HG03469 (cell line): Measurements from ENCODE around the gene THADA.
A peak's percentile ranks its signal among the peaks of the same experiment; 100 is the strongest.

Experiments used
- ATAC-seq: cut with Tn5 transposase; IDR thresholded peaks from one replicate; pipeline ENCODE4 v1.9.1; 2021; ENCODE audit warnings: mild to moderate bottlenecking, moderate library complexity, moderate number of reproducible peaks; ENCODE audit not compliant: unreplicated experiment

The THADA gene

DNA sequence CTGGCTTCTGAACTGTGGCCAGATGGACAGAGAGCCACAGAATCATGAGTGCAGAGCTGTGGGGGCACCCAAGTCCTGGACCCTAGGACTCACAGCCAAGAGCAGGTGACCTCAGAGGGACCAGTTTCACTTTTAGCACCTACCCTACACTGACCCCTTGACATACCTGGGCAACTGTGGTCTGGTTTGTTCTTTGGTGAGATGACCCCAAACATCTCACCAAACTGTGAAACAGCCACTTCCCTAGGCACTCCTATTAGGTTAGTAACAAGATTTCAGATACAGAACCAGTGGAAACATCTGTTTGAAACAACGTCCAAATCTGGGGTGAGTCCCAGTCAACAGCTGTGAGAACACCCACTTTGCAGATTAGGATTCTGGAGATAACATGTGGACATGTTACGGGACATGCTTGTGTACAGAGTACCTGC is 367.5 kb downstream of the THADA start:
- no peak for ATAC-seq

DNA sequence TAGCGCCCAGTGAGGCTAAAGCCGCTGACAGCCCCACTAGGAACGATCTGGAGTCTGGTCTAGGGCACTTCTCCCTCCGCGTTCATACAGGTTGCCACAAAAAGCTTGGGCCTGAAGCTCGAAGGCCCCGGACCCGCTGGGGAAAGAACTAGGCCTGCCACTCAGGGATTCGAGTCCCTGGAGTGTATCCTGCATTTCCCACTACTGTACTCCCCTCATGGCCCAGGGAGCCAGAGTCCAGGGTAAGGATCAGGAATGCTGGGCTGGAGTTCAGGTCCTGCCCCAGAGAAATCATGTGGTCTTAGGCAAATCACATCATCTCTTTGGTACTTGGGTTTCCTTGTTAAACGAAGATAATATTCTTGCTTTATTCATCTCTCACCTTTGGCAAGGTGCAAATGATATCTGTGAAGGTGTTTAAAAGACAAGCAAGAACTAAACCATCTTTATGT is 368.0 kb downstream of the THADA start:
- ATAC-seq, result no peak

DNA sequence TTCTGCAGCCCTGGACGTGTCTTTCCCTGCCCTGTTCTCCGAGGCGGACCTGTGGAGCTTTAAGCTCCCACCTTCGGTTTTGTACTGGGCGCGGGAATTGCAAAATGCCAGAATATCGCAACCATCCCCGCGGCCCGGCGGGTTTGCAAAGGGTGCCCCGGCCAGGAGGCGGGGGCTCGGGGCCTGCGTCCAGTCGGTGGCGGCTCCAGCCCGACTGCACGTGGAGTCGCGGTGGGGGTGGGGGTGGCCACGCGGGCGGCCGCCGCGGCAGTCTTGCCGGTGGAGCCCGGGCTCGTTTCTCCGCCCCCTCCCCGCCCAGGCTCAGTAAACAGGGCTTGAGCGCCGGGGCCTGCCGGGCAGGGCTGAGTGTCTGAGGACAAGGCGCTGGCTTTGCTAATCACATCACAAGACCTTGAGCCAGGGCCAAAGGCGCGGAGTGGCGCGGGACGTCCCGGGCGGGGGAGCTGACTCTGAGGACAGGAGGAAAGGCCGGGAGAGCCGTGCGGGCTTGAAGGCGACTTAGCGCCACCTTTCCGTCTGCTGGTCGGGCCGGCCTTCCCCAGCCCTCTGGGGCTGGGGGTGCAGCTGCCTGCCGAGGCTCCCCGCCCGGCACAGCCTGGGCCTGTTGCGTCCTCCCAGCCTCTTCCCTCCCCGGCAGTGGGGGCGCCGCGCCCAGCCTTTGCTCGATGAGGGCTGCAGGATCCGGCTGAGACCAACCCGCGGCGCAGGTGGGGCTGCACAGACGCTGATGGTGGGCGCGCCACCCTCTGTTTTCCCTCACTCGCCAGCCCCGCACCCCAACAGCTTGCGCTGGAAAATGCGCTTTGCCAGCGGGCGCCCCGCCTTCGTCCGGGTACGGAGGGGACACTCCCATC is 368.6 kb downstream of the THADA start:
- ATAC-seq, result no peak

DNA sequence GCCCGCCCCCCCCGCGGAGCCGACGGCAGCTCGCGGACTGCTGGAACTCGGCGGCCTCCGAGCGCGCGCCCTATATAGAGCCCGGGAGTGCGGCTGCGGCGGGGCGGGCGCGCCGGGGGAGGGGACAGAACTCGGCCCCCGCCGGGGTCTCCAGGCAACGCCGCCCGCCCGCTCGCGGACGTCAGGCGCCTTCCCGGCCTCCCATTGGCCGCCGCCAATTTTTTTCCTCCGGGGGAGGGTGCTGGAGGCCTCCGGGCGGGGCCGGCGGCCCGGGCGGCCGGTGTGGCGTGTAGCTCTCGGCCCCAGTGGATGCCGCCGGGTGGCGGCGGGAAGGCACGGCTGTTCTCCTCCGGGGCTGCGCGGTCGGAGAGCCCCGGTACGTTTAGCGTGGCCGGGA is 369.3 kb downstream of the THADA start, which contains the start of gene ZFP36L2:
Gene ZFP36L2, minus strand, starts transcription at position 49 of the 397 bp plus-strand sequence. CDS start 291 bp downstream, outside the sequence.
- ATAC-seq, result peak; percentile 40

DNA sequence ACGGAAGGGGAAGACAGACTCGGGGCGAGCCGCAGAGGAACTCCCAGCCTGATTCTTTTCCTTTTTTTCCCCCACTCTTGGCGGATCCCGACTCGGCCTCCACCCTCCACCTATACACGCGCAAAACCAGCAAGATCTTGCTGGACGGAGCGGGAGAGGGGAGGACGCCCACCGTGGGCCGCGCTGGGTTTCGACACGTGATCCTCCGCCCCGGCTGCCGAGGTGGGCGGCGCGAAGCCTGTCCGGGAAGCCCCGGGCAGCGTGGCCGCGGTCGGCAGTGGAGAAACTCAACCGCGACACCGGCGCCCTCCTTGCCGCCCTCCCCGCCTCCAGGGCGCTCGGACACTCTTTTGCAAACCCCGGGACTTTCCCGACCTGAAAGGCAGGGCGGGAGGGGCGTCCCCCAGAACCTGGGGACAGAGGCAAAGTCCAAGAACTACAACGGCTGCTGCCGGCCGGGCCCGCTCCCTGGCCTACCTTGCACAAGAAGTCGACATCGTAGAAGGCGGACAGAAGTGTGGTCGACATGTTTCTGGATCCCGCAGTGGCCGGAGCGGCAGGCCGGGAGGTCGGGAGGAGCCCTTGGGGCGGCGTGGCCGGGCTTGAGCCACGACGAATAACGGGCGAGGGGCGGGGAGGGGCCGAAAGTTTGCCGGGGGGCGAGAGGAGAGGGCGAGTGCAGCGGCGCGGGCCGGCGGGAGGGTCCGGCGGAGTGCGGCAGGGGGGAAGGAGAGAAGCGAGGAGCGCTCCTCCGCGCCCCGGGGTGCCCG is 369.9 kb downstream of the THADA start:
- ATAC-seq, result peak; percentile 10

DNA sequence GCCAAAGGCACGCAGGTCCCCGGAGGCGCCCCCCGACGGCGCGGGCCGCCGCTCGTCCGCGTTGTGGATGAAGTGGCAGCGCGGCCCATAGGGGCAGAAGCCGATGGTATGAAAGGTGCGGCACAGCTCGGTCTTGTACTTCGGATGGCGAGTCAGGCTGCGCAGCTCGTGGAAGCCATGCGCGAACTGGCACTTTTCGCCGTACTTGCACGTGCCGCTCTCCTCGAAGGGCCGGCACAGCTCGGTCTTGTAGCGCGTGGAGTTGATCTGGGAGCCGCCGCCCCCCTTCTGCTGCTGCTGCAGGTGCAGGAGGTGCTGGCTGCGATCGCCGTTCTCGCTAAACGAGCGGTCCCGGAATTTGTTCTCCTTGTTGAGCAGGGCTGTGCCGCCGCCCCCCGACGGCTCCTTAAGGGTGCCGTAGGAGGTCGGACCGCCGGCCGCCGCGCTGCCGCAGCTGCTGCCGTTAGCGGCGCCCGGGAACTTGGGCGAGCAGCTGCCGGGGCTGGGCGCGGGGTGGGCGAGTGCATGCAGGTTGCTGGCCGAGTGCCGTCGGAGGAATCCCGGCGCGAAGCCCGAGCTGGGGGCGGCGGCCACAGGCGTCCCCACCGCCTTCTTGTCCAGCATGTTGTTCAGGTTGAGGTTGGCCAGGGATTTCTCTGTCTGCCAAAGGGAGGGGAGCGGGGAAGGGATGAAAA is 370.6 kb downstream of the THADA start:
- ATAC-seq, result no peak

DNA sequence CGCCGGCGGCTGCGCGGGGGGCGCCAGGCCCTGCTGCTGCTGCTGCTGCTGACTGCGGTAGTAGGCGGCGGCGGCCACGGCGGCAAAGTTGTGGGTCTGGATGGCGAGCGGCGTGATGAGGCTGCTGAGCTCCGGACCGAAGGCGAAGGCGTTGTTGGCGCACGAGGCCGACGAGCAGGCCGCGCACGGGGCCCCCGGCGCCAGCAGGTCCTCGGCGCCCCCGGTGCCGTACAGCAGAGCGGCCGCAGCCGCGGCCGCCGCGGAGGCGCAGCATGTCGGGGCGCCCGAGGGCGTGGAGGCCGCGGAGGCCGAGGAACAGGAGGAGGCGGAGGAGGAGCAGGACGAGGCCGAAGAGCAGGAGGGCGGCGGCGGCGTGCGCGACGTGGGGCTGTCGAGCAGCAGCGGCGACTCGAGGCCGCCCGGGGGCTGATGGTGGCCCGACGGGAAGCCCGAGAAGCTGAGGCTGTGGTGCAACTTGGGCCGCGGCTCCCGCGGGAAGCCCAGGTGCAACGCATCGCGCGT is 371.2 kb downstream of the THADA start:
- ATAC-seq, result no peak

DNA sequence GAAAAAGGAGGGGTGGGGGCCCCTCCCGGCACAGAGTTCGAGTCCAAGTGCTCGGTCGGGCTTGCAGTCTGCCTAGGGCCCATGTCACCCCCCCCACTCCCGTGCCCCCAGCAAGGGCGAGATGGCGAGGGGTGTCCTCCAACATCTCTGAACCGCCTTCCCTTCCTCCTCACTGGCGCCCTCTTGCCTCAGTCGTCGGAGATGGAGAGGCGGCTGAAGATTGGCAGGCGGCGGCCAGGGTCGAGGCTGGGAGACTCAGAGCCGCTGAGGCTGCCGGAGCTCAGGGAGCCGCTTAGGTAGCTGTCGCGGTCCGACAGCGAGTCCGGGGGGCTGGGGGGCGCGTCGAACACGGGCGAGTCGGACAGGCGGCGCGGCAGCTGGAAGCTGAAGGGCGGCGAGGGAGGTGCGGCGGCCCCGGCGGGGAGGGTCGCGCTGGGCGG is 371.7 kb downstream of the THADA start:
- no peak for ATAC-seq

DNA sequence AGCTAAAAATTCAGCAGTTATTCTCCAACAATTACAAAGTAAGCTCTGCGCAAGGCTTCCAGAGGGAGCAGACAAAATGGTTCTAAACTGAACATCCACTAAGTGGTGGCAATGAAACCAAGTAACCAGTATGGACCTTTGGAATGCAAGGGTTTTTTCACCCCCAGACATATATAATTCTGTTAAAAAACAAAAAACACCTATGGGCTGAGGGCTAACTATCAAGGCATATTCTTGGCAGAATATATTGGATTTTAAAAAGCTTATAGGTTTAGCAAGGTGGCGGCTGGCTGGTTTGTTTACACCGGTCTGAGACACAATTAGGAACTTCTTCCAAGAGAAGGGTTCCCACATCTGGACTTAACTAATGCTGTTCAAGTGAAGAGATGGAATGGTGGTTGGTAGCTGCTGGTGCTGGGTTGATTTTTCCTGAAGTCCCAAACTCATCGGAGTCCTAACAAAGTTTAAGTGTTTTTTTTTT is 372.3 kb downstream of the THADA start:
- ATAC-seq, result no peak

DNA sequence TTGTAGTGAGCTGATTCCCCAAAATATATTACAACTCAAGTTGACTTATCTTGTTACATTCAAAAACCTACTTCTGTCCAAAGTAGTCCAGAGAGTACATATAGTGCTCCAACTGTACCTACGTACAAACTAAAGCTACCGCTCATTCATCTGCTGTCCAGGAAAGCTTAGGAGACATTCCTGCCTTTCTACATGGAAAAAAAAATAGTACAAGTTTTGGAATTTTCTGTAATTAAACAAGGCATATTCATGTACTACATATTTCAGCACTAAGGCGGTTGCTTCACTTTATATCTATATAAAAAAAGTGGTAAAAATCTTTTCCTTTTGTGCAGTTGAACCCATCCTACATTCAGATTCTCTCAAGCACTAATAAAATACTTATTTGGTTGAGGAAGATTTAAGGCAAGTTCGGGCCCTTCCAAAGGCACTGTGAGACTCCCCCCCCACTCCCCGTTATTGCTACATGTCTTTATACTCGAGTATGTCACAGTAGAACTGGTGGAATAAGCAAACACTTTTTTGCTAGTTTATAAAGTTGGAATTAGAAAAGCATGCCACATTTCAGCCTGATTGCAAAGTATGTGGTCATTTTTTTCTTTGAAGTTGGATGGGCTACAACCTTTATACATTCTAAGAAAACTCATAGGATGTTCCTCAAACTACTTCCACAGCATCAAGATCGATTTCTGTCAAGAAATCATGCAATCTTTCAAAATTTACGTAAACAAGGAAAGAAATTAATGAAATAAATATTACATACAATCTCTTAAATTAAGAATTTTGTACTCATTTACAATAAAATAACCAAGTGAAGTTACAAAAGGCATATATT is 373.1 kb downstream of the THADA start:
- ATAC-seq, result no peak

DNA sequence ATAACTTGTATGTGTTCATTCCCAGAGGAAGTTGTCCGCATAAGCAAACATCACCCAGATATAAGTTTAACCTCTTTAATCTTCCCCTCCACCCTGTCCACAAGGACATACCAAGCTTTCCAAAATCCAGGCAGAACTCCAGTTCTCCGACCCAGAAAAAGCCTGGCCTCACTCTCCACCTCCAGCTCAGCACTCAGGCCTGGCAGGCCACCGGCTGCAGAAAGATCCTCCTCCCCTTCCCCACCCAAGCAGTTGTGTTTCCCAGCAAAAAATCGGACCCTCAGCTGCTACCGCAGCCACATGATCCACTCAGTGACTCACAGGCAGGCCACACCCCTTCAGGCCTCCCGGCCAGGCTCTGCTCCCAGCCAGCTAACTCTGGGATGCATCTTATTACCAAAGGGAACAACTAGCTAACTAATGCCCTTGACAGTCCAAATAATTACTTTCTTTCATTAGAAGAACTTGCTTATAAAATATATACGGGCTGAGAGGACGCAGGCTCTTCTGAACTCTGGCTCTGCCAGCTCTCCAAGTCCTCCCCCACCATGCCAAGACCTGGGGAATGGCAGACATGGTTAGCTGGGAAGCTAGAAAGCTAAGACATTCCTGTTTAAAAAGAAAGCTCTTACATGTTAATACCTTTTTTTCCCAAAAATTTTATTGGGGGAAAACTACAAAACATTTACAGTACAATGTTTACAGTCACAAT is 373.9 kb downstream of the THADA start:
- ATAC-seq, result no peak

DNA sequence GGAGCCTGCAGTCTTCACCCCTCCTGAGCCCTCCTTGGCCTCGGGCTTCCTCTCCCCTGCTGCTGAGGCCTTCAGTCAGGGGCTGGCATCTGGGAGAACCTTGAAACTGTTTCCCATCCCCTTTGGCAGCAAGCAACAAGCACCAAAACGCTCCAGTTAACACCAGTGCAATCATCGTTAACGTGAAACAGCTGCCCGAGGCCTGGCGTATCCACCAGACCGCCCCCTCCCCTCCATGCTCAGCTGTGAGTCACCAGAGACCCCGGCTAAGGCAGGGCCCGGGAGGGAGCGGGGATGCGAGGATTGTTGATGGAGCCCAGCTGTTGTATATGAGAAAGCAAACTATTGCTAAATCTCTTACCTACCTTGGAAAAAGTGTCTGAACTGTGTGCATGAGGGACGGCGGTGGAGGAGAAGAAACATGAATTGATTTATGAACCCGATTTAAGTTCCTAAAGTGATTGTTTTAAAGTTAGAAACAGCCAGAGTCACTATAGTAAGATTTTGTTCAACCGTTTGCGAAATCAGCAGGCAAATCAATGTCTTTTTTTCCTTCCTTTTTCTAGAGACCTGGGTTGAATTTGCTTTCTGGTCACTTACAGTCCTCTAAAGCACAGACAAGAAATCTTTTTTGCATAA is 374.6 kb downstream of the THADA start:
- ATAC-seq, result no peak

DNA sequence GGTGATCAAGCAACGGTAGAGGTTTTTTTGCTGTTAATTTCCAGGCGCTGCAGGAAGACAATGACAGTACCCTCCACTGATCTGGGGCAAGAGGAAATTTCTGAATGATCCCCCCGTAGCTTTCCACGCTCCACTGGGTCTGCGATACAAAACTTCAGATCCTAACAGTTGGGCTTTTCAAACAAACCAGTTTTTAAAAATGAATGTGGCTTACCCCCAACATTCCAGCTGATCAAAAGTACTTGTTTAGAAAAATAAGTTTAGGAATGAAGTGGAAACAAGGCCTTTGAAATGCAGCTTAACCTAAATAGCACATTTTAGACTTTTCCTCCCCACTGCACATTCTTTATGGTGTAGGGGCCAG is 375.1 kb downstream of the THADA start:
- no peak for ATAC-seq

DNA sequence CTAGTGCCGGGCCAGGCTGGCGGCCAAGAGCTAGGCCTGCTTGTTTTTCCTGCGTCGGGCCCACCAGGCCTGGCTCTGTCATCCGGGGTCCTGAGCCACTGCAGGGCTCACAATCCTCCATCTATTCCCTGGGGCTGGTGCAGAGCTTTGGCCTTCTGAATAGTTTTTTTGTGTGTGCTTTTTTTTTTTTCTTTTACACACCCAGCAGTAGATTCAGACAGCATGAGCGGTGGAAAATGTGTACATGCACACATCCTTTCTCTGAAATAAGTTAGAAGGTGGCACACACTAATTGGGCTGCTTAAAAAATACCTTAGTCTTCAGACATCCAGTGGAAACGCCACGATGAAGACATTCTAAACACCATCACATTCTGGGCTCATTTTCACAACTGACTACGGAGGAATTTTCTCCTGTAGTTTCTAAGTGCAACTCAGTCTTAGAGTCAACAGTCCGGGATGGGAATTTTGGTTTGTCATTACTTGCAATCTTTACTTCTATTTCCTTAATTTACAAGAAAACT is 375.5 kb downstream of the THADA start:
- no peak for ATAC-seq

DNA sequence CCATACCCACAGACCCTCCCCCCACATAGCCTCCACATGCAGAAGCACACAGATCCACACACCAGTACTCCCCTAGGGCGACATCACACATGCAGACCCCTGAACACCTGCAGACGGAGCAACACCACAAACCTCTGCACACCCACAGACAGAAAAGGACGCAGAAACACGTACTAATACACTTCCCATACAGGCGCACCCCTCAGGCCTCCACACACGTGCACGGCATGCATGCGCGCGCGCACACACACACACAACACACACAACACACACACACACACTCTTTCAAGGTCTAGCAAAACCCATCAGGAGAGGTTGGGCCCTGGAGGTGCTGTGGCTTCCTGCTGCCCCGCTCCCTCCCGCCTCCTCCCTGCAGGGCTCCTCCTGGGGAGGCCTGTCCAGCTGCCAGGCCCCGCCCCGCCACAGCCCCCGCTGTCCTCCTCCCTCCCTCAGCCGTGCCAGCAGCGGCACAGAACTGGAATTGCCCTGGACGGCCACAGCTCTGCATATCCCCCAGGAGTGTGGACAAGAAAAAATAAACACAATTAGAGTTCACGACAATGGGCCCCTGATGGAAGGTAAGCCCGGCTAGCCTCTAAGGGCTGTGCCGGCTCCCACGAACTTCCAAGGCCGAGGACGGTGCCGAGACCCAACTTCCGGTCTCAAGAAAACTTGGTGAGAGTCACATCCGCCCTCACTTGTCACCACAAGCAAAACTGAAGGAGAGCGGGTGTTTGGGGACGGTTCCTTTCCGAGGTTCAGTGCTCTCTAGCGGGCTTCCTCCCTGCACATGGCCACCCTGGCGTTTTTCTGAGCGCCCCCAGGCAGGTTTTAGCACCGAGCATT is 376.2 kb downstream of the THADA start:
- peak; percentile 24 for ATAC-seq

DNA sequence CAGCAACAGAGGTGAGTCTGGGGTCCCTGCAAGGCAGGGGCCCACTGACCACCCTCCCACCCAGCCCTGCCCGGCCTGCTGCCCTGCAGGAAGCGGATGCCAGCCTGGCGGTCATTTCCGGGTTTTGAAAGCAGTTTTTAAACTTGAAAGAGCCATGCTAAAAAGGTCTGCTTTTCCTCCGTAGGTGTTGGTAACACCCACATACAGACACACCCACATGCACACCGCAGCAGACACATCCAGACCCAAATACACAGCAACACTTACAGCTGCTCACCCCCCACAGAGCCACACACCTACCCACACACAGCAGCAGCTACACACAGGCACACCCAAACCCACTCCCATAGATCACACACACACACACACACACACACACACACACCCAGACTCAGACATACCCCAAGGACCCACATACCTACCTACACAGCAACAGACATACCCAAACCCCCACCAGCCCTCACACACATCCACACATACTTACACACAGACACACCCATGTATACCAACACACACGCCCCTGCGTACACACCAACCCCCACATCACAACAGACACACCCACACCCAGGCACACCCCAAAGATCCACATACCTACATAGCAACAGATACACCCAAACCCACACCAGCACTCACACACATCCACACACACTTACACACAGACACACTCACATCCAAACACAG is 377.0 kb downstream of the THADA start:
- ATAC-seq, result peak; percentile 34

DNA sequence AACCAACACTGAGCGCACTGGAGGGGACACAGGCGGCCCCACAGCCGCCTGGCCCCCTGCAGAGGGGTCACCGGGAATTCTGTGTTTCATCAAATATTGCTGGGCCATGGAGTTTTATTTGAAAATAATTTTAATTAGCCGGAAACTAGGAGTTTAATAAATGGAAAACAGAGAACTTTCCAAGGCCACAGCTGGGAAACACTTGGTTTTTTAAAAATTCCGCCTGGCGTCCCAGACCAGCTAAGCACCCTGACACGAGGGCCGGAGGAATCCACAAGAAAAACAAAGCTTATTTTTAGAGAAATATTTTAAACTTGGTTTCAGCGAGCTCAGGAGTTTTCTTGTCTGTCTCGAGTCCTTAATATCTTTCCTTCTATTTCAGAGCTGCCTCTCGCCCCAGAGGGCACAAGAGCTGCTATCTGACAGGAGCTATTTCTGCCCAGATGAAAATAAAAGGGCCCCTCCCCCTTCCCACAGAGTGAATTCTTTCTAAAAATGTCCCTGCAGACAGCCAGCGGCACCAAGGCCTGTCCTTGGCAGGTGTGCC is 377.6 kb downstream of the THADA start:
- no peak for ATAC-seq
